ENCODE measurements around the gene GNG12. TPM values are rescaled to one million over a fixed set of nuclear protein-coding genes. Genes with fewer than 3 reads are reported as not detected.

Gene GNG12
- polyA plus RNA-seq, 3 donors, result 0.03 TPM; not detected in 2

GRCh38 chr1:67830928-67831830, 2.1 kb downstream of the GNG12 start:
- no peak overlapping the region for H3K27ac Mint-ChIP-seq
- no peak for DNase-seq
- Histone ChIP-seq H3K27ac (ENCODE audit: low read depth in 1 of 2, low read length in 2 of 2) (no peak overlapping the region), H3K79me2 (ENCODE audit: insufficient read depth, low read length) (no peaks in the 10 kb centered on the region), H3K4me3 (replicated peaks in 1 of 3; ENCODE audit: low read depth in 2 of 3, low read length in 3 of 3) (peak overlapping the region in 1 of 3 experiments; percentile 71), H3K4me2 (replicated peaks; ENCODE audit: extremely low read depth, low read length, poor library complexity, severe bottlenecking) (peak overlapping the region; percentile 78), H3K9me3 (replicated peaks in 1 of 2; ENCODE audit: control insufficient read depth in 1 of 2, insufficient read depth in 1 of 2, low read length in 2 of 2) (peaks cover 0 to 3% of the 10 kb centered on the region in 2 donors), H3K9ac (ENCODE audit: insufficient read depth, low read length, poor library complexity, severe bottlenecking) (no peak overlapping the region), H4K20me1 (ENCODE audit: insufficient read depth, low read length) (no peaks in the 10 kb centered on the region), H3K4me1 (ENCODE audit: control insufficient read depth in 1 of 2, insufficient read depth in 2 of 2, low read length in 2 of 2) (peaks cover 15 to 20% of the 10 kb centered on the region in 2 donors), H2AFZ (ENCODE audit: insufficient read depth, low read depth, low read length, poor library complexity, severe bottlenecking) (no peak overlapping the region), H3K27me3 (ENCODE audit: control insufficient read depth in 2 of 2, insufficient read depth in 2 of 2, low read length in 2 of 2) (peaks cover 58 to 66% of the 10 kb centered on the region in 2 donors), H3K36me3 (replicated peaks in 1 of 2; ENCODE audit: control insufficient read depth in 1 of 2, insufficient read depth in 2 of 2, low read length in 2 of 2) (no peaks in the 10 kb centered on the region)
- WGBS (ENCODE audit: insufficient coverage), result no CpG with 5 or more reads among the region's 7 CpGs
- H3K4me1 Mint-ChIP-seq, result peaks cover 14% of the 10 kb centered on the region
- intact Hi-C loops (cut with micrococcal nuclease), result no loop called here
- peak overlapping the region in 1 of 2 donors; percentile 95 for H3K4me3 Mint-ChIP-seq
- H3K9me3 Mint-ChIP-seq, result peaks cover 0 to 12% (median 7%) of the 10 kb centered on the region in 7 donors
- peaks cover 55 to 61% (median 61%) of the 10 kb centered on the region in 3 donors for H3K27me3 Mint-ChIP-seq (ENCODE audit: low read depth in 3 of 3)
- TF ChIP-seq CTCF (IDR thresholded peaks at IDR 0.05), result no peak
- H3K36me3 Mint-ChIP-seq, result no peaks in the 10 kb centered on the region

GRCh38 chr1:67830226-67830625, 3.0 kb downstream of the GNG12 start:
- TF ChIP-seq CTCF (IDR thresholded peaks at IDR 0.05), result no peak
- intact Hi-C loops (cut with micrococcal nuclease), result no loop called here
- no peak overlapping the region for H3K9ac ChIP-seq (ENCODE audit: insufficient read depth, low read length, poor library complexity, severe bottlenecking)
- no peaks in the 10 kb centered on the region for H4K20me1 ChIP-seq (ENCODE audit: insufficient read depth, low read length)
- no peak overlapping the region for H3K4me3 ChIP-seq (replicated peaks in 1 of 3; ENCODE audit: low read depth in 2 of 3, low read length in 3 of 3)
- H3K4me2 ChIP-seq (replicated peaks; ENCODE audit: extremely low read depth, low read length, poor library complexity, severe bottlenecking), result no peak overlapping the region
- peaks cover 0 to 10% (median 7%) of the 10 kb centered on the region in 7 donors for H3K9me3 Mint-ChIP-seq
- H3K4me1 Mint-ChIP-seq, result peaks cover 14% of the 10 kb centered on the region
- peaks cover 48 to 55% (median 54%) of the 10 kb centered on the region in 3 donors for H3K27me3 Mint-ChIP-seq (ENCODE audit: low read depth in 3 of 3)
- H3K27ac ChIP-seq (ENCODE audit: low read depth in 1 of 2, low read length in 2 of 2), result no peak overlapping the region
- H3K27me3 ChIP-seq (ENCODE audit: control insufficient read depth in 2 of 2, insufficient read depth in 2 of 2, low read length in 2 of 2), result peaks cover 48 to 56% of the 10 kb centered on the region in 2 donors
- H3K27ac Mint-ChIP-seq, result no peak overlapping the region
- peaks cover 0 to 3% of the 10 kb centered on the region in 2 donors for H3K9me3 ChIP-seq (replicated peaks in 1 of 2; ENCODE audit: control insufficient read depth in 1 of 2, insufficient read depth in 1 of 2, low read length in 2 of 2)
- no peak for DNase-seq
- H3K36me3 ChIP-seq (replicated peaks in 1 of 2; ENCODE audit: control insufficient read depth in 1 of 2, insufficient read depth in 2 of 2, low read length in 2 of 2), result no peaks in the 10 kb centered on the region
- no peak overlapping the region for H2AFZ ChIP-seq (ENCODE audit: insufficient read depth, low read depth, low read length, poor library complexity, severe bottlenecking)
- WGBS (ENCODE audit: insufficient coverage), result 60% methylated on average over 1 of the region's 5 CpGs
- H3K4me1 ChIP-seq (ENCODE audit: control insufficient read depth in 1 of 2, insufficient read depth in 2 of 2, low read length in 2 of 2), result peaks cover 15 to 20% of the 10 kb centered on the region in 2 donors
- H3K4me3 Mint-ChIP-seq, result peak overlapping the region in 1 of 2 donors; percentile 46
- no peaks in the 10 kb centered on the region for H3K36me3 Mint-ChIP-seq
- H3K79me2 ChIP-seq (ENCODE audit: insufficient read depth, low read length), result no peaks in the 10 kb centered on the region

Data from CD14-positive monocyte (primary cell).